Activated CD4-positive, alpha-beta T cell treated with anti-CD3 and anti-CD28 coated beads for 24 hours (primary cell): Measurements from ENCODE around the gene ITGAE.
A peak's percentile ranks its signal among the peaks of the same experiment; 100 is the strongest.
"Not testable (repeated sequence)": the region's sequence is repeated elsewhere in the genome, so short reads cannot be mapped to it uniquely, and the experiment has no call there.

Experiments
- DNase-seq, 2 donors: peaks; one replicate each; pipeline ENCODE4 v3.0.0-alpha.2; 2020; ENCODE audit warnings: low read depth in 2 of 2

Gene ITGAE

DNA sequence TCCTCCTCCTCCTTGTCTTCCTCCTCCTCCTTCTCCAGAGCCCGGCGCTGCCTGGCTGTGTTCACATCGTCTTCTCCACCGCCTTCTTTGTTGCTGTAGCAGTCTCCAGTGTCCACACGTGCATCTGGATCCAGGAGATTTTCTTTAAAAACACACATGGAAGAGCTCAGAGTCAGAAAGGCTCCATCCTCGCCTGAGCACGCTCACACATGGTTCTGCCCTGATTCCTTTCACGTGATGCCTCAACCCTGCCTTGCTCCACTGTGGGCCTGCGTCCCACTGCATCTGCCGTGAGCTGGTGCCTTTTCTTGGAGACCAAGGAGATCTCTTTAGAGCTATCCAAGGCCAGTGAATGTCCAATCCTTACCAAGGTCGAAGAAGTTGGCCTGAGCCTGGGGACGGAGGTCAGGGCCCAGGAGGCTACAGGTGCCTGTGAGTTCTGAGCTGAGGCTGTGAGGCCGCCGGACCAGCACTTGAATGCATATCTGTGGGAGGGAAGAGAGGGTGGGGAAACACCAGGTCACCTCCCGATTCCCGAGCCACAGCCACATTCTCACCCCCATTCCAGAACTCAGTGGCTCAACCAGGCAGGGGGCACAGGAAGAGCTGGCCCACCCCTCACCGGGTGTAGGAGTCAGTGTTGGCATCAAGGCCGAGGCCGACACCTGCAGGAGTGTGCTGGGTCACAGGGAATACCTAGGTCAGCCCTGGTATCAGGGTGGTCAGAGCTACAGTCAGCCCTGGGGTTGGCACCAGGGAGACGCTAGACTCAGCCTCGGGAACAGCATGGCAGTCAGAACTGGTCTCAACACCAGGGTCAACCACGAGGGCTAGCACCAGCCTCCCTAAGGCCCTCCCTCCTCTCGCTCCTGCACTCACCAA, 39.7 kb downstream of the ITGAE start:
- DNase-seq = no peak

DNA sequence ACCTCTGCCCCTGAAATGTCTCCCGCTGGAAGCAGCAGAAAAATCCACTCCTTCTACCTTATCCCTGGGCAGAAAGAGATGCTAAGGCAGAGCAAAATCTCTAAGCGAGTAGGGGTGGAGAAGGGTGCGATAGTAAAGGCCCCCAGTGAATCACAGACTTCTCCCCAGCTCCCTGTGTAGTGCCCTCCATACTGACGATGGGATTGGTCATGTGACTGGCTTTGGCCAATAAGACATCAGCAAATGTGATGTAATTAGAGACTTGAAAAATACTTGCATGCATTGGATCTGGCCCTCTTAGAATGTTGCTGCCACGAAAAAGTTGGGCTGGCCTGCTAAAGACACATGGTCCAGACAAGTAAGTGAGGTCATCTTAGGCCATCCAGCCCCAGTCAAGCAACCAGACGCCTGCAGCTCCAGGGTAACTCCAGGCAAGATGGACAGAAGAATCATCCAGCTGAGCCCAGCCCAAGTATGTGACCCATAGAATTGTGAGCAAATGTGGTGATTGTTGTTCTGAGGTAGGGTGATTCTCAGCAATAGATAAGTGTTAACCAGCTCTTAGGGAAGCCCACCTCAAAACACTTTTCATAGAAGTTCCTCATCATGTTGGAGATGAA, 41.3 kb downstream of the ITGAE start:
- no peak for DNase-seq

DNA sequence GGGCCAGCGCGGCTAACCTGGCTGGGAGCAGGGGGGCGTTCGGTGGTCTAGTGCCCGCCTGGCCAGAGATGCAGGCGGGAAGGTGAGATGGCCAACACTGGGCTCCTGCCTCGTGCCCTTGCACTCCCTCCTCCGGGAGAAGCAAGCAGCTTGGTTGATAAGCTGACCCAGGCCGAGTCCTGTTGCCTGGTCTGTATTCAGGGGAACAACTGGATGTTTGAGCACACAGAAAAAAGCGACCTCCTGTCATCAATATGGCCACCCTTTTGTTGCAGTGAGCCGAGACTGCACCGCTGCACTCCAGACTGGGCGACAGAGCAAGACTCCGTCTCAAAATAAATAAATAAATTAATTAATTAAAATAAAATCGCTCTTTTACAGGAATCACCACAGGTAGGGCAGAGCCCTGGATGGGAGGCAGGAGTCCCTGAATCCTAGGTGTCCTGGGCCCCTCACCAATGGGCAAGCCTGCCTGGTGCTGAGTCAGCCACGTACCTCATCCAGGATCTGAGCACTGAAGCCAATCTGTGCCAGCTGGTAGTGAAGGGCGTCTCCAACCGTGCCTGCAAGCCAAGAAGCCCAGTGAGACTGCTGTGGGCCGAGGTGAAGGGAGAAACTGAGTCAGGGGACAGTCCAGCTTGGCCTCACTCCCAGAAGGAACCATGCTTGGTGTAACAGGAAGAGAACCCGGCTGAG, 45.5 kb downstream of the ITGAE start:
- no peak for DNase-seq

DNA sequence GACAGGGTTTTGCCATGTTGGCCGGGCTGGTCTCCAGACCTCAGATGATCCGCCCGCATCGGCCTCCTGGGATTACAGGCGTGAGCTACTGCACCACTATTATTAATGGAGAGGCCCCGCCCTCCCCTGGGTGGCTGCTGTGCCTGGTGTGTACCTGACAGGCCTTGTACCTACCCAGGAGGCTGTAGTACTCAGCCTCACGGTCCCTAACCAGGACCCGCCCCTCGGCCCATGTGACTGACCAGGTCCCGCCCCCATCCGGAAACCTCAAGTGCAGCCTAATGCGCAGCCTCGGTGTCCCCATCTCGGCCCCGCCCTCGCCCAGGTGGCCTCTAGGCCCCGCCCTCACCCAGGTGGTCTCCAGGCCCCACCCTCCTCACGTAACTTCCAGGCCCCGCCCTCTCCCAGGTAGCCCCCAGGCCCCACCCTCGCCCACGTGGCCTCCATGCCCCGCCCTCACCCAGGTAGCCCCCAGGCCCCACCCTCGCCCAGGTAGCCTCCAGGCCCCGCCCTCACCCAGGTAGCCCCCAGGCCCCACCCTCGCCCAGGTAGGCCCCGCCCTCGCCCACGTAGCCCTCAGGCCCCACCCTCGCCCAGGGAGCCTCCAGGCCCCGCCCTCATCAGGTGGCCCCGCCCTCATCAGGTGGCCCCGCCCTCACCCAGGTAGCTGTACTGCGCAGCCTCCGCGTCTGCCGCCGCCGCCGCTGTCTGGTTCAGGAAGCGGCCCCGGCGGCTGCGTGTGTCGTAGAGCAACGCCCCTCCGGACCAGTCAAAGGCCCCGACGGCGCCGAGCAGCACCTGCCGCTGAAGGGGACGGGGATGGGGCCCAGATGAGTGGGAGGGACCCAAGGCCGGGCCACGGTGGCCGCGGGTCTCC, 46.3 kb downstream of the ITGAE start:
- peak; percentile 43 to 52 for DNase-seq

DNA sequence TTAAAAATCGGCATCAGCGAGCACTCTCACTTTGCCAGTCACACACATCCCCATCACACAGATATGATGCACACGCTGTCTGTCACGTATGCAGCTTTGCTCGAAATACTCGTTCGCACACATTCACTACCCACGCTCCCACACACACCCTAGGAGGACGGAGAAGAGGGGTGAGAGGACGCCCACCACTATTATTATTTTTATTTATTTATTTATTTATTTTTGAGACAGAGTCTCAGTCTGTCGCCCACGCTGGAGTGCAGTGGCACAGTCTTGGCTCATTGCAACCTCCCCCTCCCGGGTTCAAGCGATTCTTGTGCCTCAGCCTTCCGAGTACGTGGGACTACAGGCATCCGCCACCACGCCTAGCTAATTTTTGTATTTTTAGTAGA, 46.9 kb downstream of the ITGAE start:
- no peak for DNase-seq

DNA sequence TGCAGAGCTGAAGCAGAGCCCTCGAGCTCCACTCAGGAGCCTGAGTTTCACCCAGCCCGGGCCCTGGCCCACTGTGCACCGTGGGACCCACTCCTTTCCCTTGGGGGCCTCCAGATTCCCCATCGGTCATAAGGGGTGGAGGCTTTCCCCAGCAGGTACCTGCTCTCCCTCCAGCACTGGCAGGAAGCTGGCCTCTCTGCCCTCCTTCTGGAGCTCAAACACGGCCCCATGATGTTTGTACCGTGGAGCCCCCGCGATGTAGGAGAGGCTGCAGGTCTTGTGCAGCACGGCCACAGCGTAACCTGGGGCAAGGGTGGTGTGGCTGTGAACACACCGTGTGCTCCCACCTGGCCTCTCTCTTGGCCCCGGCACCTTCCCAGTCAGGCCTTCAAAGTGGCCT, 47.4 kb downstream of the ITGAE start:
- no peak for DNase-seq

DNA sequence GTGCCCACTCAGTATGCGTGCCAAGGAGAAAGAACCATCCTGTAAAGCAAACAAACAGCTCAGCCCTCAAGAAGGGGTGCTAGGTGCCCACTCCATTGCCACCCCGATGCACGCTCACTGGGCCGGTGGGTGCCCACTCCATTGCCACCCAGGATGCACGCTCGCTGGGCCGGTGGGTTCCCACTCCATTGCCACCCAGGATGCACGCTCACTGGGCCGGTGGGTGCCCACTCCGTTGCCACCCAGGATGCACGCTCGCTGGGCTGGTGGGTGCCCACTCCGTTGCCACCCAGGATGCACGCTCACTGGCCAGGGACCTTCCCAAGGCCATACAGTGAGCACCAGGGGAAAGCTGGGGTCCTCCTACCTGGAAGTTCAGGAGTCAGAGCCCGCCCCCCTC, 49.2 kb downstream of the ITGAE start:
- no peak for DNase-seq

DNA sequence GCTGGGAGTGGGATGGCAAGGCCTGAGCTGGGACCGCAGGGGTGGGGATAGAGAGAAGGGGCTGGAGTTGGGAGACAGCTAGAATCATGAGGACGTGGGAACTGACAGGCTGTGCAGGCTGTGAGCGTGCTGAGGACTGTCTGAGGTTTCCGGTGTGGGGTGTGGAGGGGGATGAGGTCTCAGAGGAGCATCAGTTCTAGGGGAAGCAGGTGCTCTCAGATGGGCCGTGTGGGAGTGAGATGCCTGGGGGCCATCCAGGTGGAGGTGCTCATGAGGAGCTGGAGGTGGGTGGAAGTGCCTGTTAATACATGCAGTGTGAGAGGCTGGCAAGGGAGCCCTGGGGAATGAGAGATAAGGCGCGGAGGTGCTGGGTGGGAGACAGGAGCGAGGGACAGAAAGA, 50.1 kb downstream of the ITGAE start:
- no peak for DNase-seq

DNA sequence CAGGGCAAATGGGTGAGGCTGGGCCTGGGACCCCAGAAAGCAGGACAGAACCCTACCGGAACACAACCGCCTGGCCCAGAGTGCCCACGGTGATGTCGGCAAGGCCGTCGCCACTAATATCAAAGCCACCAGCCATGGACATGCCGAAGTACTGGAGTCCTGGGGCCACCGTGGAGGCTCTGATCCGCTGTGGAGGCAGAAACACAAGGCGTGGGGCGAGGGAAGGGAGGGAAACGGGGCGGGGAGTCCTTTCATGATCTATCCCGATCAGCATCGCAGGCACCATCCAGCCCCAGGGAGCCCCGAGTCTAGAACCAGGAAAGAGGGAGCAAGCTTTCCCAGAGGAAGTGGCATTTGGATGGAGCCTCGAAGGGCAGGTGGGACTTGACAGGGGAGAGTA, 50.7 kb downstream of the ITGAE start:
- DNase-seq = no peak

DNA sequence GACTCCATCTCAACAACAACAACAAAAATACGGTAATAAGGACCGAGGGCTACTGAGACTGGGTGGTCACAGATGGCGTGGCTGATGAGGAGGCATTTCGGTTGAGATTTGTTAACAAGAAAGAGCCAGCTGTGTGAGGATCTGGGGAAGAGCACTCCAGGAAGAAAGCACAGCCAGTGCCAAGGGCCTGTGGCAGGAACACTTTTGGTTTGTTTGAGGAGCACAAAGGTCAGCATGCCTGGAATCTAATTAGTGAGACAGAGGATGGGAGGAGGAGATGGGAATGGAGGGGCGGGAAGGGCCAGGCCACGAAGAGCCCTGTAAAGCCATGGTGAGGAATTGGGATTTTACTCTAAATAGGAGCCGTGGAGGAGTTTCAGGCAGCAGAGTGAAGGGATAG, 52.4 kb downstream of the ITGAE start:
- DNase-seq = no peak

DNA sequence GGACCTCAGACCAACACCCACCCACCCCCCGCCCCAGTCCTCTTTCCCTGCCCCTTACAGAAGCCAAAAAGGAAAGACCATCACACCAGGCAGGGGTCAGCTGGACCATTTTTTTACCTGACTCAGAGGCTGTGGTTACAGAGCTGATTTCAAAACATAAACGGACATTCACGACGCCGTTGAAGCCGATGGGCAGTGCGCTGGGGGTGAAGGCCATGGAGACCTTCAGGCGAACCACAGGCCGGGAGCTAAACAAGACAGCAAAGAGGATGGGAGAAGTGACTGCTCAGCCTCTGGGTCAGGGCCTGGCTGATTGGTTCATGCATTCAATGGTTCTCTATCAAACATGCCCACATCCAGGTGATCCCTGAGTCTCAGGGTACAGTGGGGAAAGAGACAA, 53.2 kb downstream of the ITGAE start:
- no peak for DNase-seq

DNA sequence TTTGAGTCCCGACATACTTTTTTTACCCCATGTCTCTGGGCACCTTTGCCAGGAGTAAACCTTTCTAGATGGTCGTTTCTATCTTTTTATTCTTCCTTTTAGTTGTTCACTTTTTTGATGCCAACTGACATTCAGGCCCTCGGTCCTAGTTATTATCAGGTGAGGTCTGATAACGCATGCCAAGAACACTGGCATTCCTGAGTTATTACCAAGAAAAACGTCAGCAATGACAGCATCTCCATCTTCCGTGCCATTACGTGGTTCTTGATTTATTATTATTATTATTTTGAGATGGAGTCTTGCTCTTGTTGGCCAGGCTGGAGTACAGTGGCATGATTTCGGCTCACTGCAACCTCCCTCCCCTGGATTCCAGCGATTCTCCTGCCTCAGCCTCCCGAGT, 55.9 kb downstream of the ITGAE start:
- DNase-seq = no peak

DNA sequence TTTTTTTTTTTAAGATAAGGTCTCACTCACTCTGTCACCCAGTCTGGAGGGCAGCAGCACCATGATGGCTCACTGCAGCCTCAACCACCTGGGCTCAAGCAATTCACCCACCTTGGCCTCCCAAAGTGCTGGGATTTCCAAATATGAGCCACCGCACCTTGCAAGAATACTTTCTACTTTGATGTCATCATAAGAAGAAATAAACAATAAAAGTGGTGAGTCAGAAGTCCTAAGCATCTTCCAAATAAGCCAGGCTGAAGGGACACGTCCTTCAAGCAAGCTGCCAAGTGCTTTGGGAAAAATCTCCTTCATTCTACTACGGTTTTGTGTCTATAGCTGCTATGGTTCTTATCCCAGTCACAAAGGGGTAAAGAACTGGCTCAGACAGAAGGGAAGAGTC, 57.0 kb downstream of the ITGAE start:
- no peak for DNase-seq

DNA sequence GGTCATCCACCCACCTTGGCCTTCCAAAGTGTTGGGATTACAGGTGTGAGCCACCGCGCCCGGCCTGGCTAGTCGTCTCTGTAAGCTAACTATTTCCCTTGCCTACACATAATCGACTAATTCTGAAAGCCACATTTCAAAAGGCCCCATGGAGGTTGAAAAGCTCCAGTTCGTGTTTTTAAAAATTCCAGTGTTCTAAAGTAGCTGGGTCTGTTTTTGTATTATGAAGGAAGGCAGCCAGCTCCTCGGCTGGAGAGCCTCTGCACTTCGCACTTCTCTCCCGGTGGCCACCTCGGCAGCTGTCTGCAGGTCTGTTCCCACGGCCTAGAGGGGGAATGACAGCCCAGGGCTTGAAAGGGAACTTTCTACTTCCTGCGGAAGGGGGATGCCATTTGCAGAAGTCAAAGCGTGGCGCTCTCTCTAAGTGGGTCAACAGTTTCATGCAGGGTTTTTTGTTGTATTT, 60.3 kb downstream of the ITGAE start:
- no peak for DNase-seq

DNA sequence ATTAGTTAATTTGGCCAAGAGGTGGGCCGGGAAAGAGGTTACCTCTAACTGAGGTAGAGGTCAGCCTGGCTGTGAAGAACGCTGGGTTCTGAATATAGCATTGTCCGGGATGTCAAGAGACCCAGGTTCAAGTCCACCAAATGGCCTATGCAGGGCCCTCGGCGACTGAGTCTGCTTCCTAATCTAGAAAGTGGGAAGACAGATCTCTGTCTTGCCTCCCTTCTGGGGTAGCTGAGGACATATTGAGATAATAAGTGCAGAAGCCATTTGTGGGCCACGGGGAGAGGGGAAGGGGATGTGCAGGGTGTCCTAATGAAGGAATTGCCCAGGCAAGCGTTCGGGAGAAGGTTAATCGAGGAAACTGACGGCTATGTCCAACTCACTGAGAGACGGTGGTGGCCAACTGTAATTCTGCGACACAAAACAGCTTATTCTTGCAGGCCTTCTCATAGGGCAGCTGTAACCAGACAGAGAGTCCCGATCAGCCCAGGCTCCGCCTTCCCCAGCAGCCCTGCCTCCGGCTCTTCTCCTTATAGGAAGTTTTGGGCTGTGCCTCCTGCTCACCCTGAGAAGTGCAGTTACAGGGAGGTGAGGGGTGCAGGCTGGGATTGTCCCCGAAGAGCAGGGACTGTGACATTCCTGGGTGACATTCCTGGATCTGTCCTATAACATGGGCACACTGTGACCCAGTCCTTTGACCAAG, 61.4 kb downstream of the ITGAE start:
- DNase-seq = no peak

DNA sequence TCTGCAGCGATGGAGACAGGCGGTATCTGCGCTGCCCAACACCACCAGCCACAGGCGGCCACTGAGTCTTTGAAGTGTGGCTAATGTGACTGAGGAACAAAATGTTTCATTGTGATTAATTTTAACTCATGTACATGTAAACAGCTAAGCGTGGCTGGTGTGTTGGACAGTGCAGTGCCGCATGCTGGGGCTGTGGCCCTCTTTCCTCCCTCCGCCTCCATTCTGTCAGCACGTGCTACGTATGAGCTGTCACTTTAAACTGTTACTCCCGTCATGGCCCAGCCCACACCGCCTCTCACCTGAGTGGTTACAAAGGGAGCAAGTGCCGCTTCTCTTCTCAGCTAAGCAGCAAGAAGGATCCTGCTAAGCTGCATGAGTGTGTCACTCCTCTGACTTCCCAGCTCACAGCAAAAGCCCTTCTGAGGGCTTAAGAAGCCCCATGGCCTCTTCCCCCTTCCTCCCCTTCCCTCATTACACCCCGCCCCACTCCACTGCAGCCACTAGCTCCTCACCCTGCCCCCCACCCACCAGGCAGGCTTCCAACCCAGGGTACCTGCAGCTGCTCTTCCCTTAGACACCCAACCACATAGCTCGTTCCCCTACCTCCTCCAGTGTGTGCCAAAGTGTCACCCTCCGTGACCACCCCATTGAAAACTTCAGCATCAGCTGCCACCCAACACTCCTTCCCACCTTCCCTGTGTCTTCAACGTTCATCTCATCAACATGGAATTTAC, 62.3 kb downstream of the ITGAE start:
- peak; percentile 55 to 59 for DNase-seq

DNA sequence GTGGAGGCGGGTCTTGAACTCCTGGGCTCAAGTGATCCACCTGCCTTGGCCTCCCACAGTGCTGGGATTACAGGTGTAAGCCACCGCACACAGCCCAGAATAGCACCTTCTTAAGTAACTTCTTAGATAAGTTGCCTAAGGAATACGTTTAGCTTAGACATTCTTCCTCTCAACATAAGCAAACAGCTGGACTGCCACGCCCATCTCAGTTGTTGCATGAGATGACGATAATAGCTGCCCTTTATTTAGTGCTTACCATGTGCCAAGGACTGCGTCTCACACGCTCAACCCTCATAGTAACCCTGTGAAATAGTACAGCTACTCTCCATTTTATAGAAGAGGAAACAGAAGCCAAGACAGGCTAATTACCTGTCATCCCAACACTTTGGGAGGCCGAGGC, 65.5 kb downstream of the ITGAE start:
- no peak for DNase-seq

DNA sequence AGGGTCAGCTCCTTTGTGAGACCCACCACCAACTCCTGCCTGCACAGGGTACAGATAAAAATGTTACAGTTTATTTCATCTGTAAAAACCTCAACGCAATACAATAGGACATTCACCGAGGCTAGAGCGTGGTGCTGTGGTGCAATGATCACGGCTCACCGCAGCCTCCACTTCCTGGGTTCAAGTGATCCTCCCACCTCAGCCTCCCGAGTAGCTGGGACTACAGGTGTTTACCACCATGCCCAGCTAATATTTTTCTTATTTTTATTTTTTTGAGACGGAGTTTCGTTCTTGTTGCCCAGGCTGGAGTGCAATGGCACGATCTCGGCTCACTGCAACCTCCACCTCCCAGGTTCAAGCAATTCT, 66.1 kb downstream of the ITGAE start:
- DNase-seq = not testable (repeated sequence)

DNA sequence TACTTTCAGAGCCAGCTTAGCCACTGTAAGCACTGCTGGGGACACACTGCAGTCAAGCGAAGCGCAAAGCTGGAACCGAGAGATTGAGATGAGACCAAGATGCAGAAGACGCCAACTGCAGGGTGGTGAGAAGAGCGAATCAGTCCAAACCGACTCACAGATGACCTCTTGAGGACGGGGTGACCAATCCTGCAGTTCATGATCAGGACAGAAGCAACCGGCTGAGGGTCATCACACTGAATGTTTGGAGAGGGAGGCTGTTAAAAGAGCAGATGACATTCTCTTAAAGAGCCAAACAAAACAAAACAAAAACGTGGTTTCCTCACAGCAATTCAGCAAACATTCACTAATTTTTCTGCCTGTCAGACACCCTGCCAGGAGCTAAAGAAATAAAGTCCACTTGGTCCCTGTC, 68.8 kb downstream of the ITGAE start:
- DNase-seq = no peak

DNA sequence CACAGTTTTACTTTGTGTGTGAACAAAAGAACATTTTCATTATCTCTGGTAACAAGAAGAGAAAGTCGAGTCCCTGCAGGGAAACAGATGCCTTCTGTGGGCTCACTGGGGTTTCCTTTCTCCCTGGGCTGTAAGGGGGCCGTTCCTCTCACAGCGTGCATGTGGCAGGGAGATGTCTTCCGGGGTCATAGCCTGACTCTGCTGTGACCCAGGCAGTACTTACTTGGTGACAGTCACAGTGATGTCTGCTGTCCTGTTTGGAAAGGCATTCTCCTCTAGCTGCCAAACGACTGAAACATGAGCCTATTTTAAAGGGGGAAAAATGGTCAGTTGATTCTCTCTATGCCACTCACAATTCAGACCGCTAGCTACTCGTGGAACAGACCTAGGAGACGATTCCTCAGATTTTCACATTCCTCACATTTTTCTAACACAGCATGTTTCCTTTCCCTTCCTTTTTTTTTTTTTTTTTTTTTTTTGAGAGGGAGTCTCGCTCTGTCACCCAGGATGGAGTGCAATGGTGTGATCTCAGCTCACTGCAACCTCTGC, 70.0 kb downstream of the ITGAE start:
- DNase-seq = no peak
